ENCODE data around the gene SORCS3. TPM values are rescaled to one million over a fixed set of nuclear protein-coding genes. Genes with fewer than 3 reads are reported as not detected.
A peak's percentile ranks its signal among the peaks of the same experiment; 100 is the strongest.

The SORCS3 gene
- total and polyA plus RNA-seq, 4 donors, result 0.14 TPM; not detected in 3

DNA sequence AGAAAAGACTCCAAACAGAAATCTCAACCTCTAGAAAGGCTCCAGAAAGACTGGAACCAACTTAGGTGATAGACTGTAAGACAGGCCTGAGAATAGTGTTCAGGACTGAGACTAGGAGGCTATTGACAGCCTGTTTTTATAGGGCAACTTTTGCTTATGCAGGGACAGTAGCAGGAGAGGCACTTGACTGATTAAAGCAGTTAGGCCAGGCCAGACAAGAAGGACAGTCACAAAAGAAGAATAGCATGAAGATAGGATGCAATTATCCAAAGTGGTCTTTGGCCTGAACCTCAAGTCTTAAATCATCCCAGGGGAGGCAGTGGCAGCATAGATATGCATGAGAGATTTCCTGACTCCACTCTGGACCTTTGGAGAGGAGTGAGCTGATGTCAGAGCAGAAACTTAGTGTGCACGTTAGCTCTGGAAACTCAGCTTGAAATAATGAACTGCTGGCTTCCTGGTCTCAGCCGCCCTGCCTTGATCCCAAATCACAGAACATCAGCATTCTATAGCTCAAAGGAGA, 290.6 kb downstream of the SORCS3 start:
- no peak overlapping the region for H3K9ac ChIP-seq (ENCODE audit: insufficient read depth in 1 of 2, low read length in 2 of 2)
- H3K4me3 ChIP-seq, result no peak overlapping the region
- DNase-seq (peak in 1 of 3 donors; percentile 18), ATAC-seq (ENCODE audit: insufficient read depth, low FRiP score) (no peak)
- peaks cover 0 to 3% (median 0%) of the 10 kb centered on the region in 4 donors for H3K9me3 ChIP-seq (ENCODE audit: control insufficient read depth in 4 of 4, insufficient read depth in 3 of 4, low read length in 3 of 4)
- no peaks in the 10 kb centered on the region for H3K27me3 ChIP-seq (ENCODE audit: control insufficient read depth in 3 of 3, insufficient read depth in 3 of 3, low read length in 2 of 3)
- TF ChIP-seq, protein P1, sequence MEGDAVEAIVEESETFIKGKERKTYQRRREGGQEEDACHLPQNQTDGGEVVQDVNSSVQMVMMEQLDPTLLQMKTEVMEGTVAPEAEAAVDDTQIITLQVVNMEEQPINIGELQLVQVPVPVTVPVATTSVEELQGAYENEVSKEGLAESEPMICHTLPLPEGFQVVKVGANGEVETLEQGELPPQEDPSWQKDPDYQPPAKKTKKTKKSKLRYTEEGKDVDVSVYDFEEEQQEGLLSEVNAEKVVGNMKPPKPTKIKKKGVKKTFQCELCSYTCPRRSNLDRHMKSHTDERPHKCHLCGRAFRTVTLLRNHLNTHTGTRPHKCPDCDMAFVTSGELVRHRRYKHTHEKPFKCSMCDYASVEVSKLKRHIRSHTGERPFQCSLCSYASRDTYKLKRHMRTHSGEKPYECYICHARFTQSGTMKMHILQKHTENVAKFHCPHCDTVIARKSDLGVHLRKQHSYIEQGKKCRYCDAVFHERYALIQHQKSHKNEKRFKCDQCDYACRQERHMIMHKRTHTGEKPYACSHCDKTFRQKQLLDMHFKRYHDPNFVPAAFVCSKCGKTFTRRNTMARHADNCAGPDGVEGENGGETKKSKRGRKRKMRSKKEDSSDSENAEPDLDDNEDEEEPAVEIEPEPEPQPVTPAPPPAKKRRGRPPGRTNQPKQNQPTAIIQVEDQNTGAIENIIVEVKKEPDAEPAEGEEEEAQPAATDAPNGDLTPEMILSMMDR (IDR thresholded peaks at IDR 0.05; ENCODE audit: control extremely low read depth, extremely low read depth), result no peak
- no peaks in the 10 kb centered on the region for H3K4me1 ChIP-seq (ENCODE audit: control insufficient read depth in 5 of 5, insufficient read depth in 5 of 5, low read length in 5 of 5)
- no peaks in the 10 kb centered on the region for H3K36me3 ChIP-seq (ENCODE audit: control insufficient read depth in 4 of 4, insufficient read depth in 4 of 4, low read length in 4 of 4)
- H3K27ac ChIP-seq (ENCODE audit: low read depth in 1 of 2, low read length in 1 of 2), result no peak overlapping the region
- 69 to 73% methylated on average over 2 of the region's 2 CpGs for WGBS, 2 donors

DNA sequence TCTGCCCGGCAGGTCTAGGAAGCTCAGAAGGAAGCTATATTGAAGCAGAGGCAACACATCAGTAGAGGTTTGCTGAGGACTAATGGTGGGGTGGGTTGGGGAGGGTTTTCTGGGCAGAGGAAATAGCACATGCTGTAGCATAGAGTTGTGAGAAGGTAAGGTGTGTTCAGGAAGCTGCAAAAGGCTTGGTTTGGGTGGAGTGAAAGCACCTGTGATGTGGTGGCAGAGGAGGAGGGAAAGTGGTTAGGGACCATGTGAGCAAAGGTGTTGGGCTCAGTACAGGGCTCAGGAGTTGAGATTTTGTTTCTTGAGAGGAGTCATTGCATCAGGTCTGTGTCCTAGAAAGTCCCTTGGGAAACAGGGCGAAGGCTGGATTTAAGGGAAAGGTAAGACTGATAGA, 294.6 kb downstream of the SORCS3 start:
- TF ChIP-seq, protein P1 (IDR thresholded peaks at IDR 0.05; ENCODE audit: control extremely low read depth, extremely low read depth), result no peak
- H3K36me3 ChIP-seq (ENCODE audit: control insufficient read depth in 4 of 4, insufficient read depth in 4 of 4, low read length in 4 of 4), result no peaks in the 10 kb centered on the region
- H3K27ac ChIP-seq (ENCODE audit: low read depth in 1 of 2, low read length in 1 of 2), result no peak overlapping the region
- no peaks in the 10 kb centered on the region for H3K4me1 ChIP-seq (ENCODE audit: control insufficient read depth in 5 of 5, insufficient read depth in 5 of 5, low read length in 5 of 5)
- DNase-seq (no peak), ATAC-seq (ENCODE audit: insufficient read depth, low FRiP score) (no peak)
- 47 to 58% methylated on average over 2 of the region's 2 CpGs for WGBS, 2 donors
- no peaks in the 10 kb centered on the region for H3K27me3 ChIP-seq (ENCODE audit: control insufficient read depth in 3 of 3, insufficient read depth in 3 of 3, low read length in 2 of 3)
- no peak overlapping the region for H3K4me3 ChIP-seq
- H3K9me3 ChIP-seq (ENCODE audit: control insufficient read depth in 4 of 4, insufficient read depth in 3 of 4, low read length in 3 of 4), result no peaks in the 10 kb centered on the region
- H3K9ac ChIP-seq (ENCODE audit: insufficient read depth in 1 of 2, low read length in 2 of 2), result no peak overlapping the region

DNA sequence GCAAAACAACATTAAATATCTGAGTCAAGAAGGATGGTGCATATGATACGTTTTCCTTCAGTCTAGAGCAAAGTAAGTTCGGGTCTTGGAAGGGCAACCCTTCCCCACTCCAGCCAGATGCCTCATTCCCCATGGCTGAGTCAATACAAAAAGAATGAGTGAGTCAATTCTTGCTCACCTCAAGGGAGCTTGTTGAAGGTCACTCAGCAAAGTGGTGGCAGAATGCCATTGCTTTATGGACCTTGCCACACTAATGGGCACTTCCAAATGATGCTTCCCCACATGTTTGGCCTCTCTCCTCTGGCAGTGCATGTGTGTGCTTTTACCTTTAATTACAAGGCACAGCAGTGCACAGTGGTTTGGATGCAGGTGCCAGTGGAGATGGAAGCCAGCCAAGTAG, 296.5 kb downstream of the SORCS3 start:
- no peak overlapping the region for H3K4me3 ChIP-seq
- TF ChIP-seq, protein P1 (IDR thresholded peaks at IDR 0.05; ENCODE audit: control extremely low read depth, extremely low read depth), result no peak
- no peaks in the 10 kb centered on the region for H3K4me1 ChIP-seq (ENCODE audit: control insufficient read depth in 5 of 5, insufficient read depth in 5 of 5, low read length in 5 of 5)
- no peaks in the 10 kb centered on the region for H3K36me3 ChIP-seq (ENCODE audit: control insufficient read depth in 4 of 4, insufficient read depth in 4 of 4, low read length in 4 of 4)
- DNase-seq, result no peak
- H3K9ac ChIP-seq (ENCODE audit: insufficient read depth in 1 of 2, low read length in 2 of 2), result no peak overlapping the region
- no peak for ATAC-seq (ENCODE audit: insufficient read depth, low FRiP score)
- no peaks in the 10 kb centered on the region for H3K9me3 ChIP-seq (ENCODE audit: control insufficient read depth in 4 of 4, insufficient read depth in 3 of 4, low read length in 3 of 4)
- no peaks in the 10 kb centered on the region for H3K27me3 ChIP-seq (ENCODE audit: control insufficient read depth in 3 of 3, insufficient read depth in 3 of 3, low read length in 2 of 3)
- H3K27ac ChIP-seq (ENCODE audit: low read depth in 1 of 2, low read length in 1 of 2), result no peak overlapping the region
- 38 to 63% methylated on average over 2 of the region's 2 CpGs for WGBS, 2 donors

DNA sequence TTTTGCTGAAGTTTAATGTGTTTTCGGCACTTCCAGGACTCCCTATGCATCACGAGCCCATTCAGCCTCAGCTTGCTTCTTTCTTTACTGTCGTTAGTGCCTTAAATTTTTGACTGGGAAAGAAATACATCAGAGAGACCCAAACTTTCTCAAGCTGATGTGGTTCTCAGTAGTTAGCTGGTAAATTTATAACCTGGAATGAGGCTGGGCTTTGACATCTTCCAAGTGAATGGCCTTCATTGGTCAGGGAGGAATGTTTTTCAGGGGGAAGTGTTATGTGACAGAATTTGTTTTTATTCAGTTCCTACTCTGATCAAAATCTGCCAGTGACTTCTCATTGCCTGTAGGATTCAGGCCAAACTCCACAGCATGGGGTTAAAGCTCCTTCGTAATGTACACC, 296.9 kb downstream of the SORCS3 start:
- H3K36me3 ChIP-seq (ENCODE audit: control insufficient read depth in 4 of 4, insufficient read depth in 4 of 4, low read length in 4 of 4), result no peaks in the 10 kb centered on the region
- H3K27me3 ChIP-seq (ENCODE audit: control insufficient read depth in 3 of 3, insufficient read depth in 3 of 3, low read length in 2 of 3), result no peaks in the 10 kb centered on the region
- TF ChIP-seq, protein P1 (IDR thresholded peaks at IDR 0.05; ENCODE audit: control extremely low read depth, extremely low read depth), result no peak
- 79 to 83% methylated on average over 4 of the region's 4 CpGs for WGBS, 2 donors
- no peak overlapping the region for H3K4me3 ChIP-seq
- no peak overlapping the region for H3K9ac ChIP-seq (ENCODE audit: insufficient read depth in 1 of 2, low read length in 2 of 2)
- DNase-seq (no peak), ATAC-seq (ENCODE audit: insufficient read depth, low FRiP score) (no peak)
- H3K9me3 ChIP-seq (ENCODE audit: control insufficient read depth in 4 of 4, insufficient read depth in 3 of 4, low read length in 3 of 4), result no peaks in the 10 kb centered on the region
- H3K4me1 ChIP-seq (ENCODE audit: control insufficient read depth in 5 of 5, insufficient read depth in 5 of 5, low read length in 5 of 5), result no peaks in the 10 kb centered on the region
- no peak overlapping the region for H3K27ac ChIP-seq (ENCODE audit: low read depth in 1 of 2, low read length in 1 of 2)

Measured in lung (tissue), 12 donors.